AG09309 (cell line): Measurements from ENCODE around the gene MARCHF5.

ENCODE experiments used
- DNase-seq: peaks from one replicate; pipeline ENCODE4 v3.0.0-alpha.2; 2010; ENCODE audit warnings: low read depth
- H3K4me3 ChIP-seq: 2 replicates; pipeline ENCODE4 v1.5.1; 2011; ENCODE audit warnings: mild to moderate bottlenecking, low read depth, low read length, moderate library complexity; ENCODE audit not compliant: control insufficient read depth
- CTCF ChIP-seq: IDR thresholded peaks from 2 replicates; pipeline ENCODE4 v1.5.1; 2011; ENCODE audit warnings: mild to moderate bottlenecking, low read depth, low read length, inconsistent platforms; ENCODE audit not compliant: insufficient read depth, control insufficient read depth; ENCODE audit errors: missing control alignments

The MARCHF5 gene

GRCh38 chr10:92284112-92284704, 6.8 kb upstream of the MARCHF5 start:
- no peak for TF ChIP-seq CTCF
- no peak overlapping the region for H3K4me3 ChIP-seq
- DNase-seq, result no peak

- DNase-seq, result no peak
- peak overlapping the region; percentile 75 for H3K4me3 ChIP-seq
- TF ChIP-seq CTCF, result no peak
Measured at GRCh38 chr10:92290076-92290836, 711 bp upstream of the MARCHF5 start.

- no peak for TF ChIP-seq CTCF
- no peak for DNase-seq
- H3K4me3 ChIP-seq, result peak overlapping the region; percentile 75
Measured at GRCh38 chr10:92291616-92291865, 574 bp downstream of the MARCHF5 start.

GRCh38 chr10:92291921-92292845, 1.2 kb downstream of the MARCHF5 start:
- peak; percentile 56 for TF ChIP-seq CTCF
- peak; percentile 2 for DNase-seq
- peak overlapping the region; percentile 75 for H3K4me3 ChIP-seq

- H3K4me3 ChIP-seq, result no peak overlapping the region
- no peak for TF ChIP-seq CTCF
- DNase-seq, result no peak
Measured at GRCh38 chr10:92298487-92298886, 7.5 kb downstream of the MARCHF5 start.

- TF ChIP-seq CTCF, result no peak
- no peak for DNase-seq
- H3K4me3 ChIP-seq, result no peak overlapping the region
Measured at GRCh38 chr10:92303096-92303495, 12.1 kb downstream of the MARCHF5 start.
